Caco-2 (cell line): ENCODE measurements around the gene FANCI. TPM values are rescaled to one million over a fixed set of nuclear protein-coding genes. Genes with fewer than 3 reads are reported as not detected.

Source experiments
- BruUV-seq: library from RNA; stranded (reverse); fragments of 400-500 nt; replicated peaks from 2 replicates; lab custom pipeline; 2021; lab: Mats Ljungman, UMichigan
- CTCF ChIA-PET: fragments of 300-600 bp; sonication (Branson Sonifier 250); formaldehyde crosslinking; loops from one replicate; lab custom pipeline; 2022; ENCODE audit warnings: antibody characterized with exemption; lab: Charles Lee
- POLR2A ChIA-PET: fragments of 300-600 bp; sonication (Branson Sonifier 250); formaldehyde crosslinking; loops from one replicate; lab custom pipeline; 2022; ENCODE audit warnings: antibody characterized with exemption; lab: Charles Lee
- DNase-seq, 2 experiments: peaks; one replicate each; pipeline versions ENCODE4 v3.0.0 to v3.0.0-alpha.2; 2020 to 2022
- H3K27me3 ChIP-seq: replicated peaks from 2 replicates; pipeline ENCODE4 v1.6.0; 2011; ENCODE audit warnings: low read length; ENCODE audit not compliant: control insufficient read depth, insufficient read depth
- H3K36me3 ChIP-seq: 2 replicates; pipeline ENCODE4 v1.5.1; 2011; ENCODE audit warnings: low read length; ENCODE audit not compliant: control insufficient read depth, insufficient read depth
- H3K4me1 ChIP-seq: fragments of 250-450 bp; sonication (Bioruptor Pico); 2 replicates; pipeline ENCODE4 v1.5.1; 2020; ENCODE audit warnings: mild to moderate bottlenecking
- H3K4me3 ChIP-seq: 2 replicates; pipeline ENCODE4 v1.5.1; 2011; ENCODE audit warnings: low read depth, mild to moderate bottlenecking, control low read depth, low read length
- H3K9me3 ChIP-seq: fragments of 250-450 bp; sonication (Bioruptor Pico); 2 replicates; pipeline ENCODE4 v1.5.1; 2020; ENCODE audit warnings: mild to moderate bottlenecking, moderate library complexity
- H3K27ac Mint-ChIP-seq: one replicate; pipeline ENCODE4 v1.8.0; 2022; ENCODE audit warnings: mixed read lengths; ENCODE audit not compliant: unreplicated experiment
- H3K27me3 Mint-ChIP-seq: one replicate; pipeline ENCODE4 v1.8.0; 2022; ENCODE audit warnings: mixed read lengths; ENCODE audit not compliant: insufficient read depth, unreplicated experiment
- H3K36me3 Mint-ChIP-seq: one replicate; pipeline ENCODE4 v1.8.0; 2022; ENCODE audit warnings: mild to moderate bottlenecking, mixed read lengths; ENCODE audit not compliant: insufficient read depth, unreplicated experiment
- H3K4me1 Mint-ChIP-seq: one replicate; pipeline ENCODE4 v1.8.0; 2022; ENCODE audit warnings: low read depth, mixed read lengths; ENCODE audit not compliant: unreplicated experiment
- H3K4me3 Mint-ChIP-seq: one replicate; pipeline ENCODE4 v1.8.0; 2022; ENCODE audit warnings: mild to moderate bottlenecking, moderate library complexity, mixed read lengths; ENCODE audit not compliant: unreplicated experiment
- H3K9me3 Mint-ChIP-seq: one replicate; pipeline ENCODE4 v1.8.0; 2022; ENCODE audit warnings: mixed read lengths; ENCODE audit not compliant: unreplicated experiment
- intact Hi-C: fragments of 100-400 bp; cut with micrococcal nuclease; formaldehyde crosslinking; loops from one replicate; pipeline ENCODE4 v1.10.0; 2022; ENCODE audit not compliant: unreplicated experiment
- total RNA-seq: library from RNA; stranded (reverse); gene quantifications from 2 replicates; pipeline ENCODE4 v1.2.3, GENCODE V29; 2022
- TF ChIP-seq, protein P1 (sequence below), 2 experiments: fragments of 200-600 bp in 1 of 2; IDR thresholded peaks; 1 replicate in 1 of 2; 2 replicates in 1 of 2; pipeline versions ENCODE4 v1.5.1 to v1.8.0; 2011 to 2022; ENCODE audit warnings: antibody characterized with exemption in 1 of 2, control low read depth in 1 of 2, inconsistent platforms in 1 of 2, low read depth in 1 of 2, low read length in 1 of 2, mild to moderate bottlenecking in 1 of 2, moderate library complexity in 1 of 2; ENCODE audit not compliant: insufficient read depth in 1 of 2, severe bottlenecking in 1 of 2, unreplicated experiment in 1 of 2

The FANCI gene
- total RNA-seq, 1 experiment from 2014 or later: 94.2 TPM

DNA sequence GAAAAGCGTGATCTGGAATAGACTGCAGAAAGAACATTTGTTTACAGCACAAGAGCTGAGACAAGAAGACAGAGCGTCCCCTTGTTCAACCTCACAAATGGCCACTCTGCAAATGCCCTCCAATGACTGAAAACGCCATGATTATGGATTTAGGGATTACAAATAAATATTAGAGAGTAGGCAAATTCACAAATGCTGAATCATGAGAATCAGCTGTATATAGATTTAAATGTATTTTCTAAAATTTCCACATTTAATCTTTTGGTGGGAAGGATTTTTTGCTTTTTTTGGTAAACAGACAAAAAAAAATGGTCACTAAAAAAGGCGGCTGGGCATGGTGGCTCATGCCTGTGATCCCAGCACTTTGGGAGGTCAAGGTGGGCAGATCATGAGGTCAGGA lies 101.5 kb downstream of the FANCI start:
- ChIA-PET POLR2A (interaction anchor here (0.7 kb wide), 1 partner anchor 663 kb away, joined by 12 read pairs; no protein-coding TSS in a partner anchor), CTCF (interaction anchor here (3.8 kb wide), 1 partner anchor 14 kb away, joined by 10 read pairs; no protein-coding TSS in a partner anchor)
- no peaks in the 10 kb centered on the region for H3K9me3 ChIP-seq
- TF ChIP-seq, protein P1, sequence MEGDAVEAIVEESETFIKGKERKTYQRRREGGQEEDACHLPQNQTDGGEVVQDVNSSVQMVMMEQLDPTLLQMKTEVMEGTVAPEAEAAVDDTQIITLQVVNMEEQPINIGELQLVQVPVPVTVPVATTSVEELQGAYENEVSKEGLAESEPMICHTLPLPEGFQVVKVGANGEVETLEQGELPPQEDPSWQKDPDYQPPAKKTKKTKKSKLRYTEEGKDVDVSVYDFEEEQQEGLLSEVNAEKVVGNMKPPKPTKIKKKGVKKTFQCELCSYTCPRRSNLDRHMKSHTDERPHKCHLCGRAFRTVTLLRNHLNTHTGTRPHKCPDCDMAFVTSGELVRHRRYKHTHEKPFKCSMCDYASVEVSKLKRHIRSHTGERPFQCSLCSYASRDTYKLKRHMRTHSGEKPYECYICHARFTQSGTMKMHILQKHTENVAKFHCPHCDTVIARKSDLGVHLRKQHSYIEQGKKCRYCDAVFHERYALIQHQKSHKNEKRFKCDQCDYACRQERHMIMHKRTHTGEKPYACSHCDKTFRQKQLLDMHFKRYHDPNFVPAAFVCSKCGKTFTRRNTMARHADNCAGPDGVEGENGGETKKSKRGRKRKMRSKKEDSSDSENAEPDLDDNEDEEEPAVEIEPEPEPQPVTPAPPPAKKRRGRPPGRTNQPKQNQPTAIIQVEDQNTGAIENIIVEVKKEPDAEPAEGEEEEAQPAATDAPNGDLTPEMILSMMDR (IDR thresholded peaks at IDR 0.05; ENCODE audit: insufficient read depth in 1 of 2, low read depth in 1 of 2, low read length in 1 of 2, severe bottlenecking in 1 of 2, unreplicated experiment in 1 of 2): no peak
- H3K4me3 ChIP-seq: no peak overlapping the region
- no peaks in the 10 kb centered on the region for H3K27me3 ChIP-seq
- no peaks in the 10 kb centered on the region for H3K4me1 Mint-ChIP-seq
- no peak for DNase-seq
- H3K4me3 Mint-ChIP-seq: no peak overlapping the region
- H3K27me3 Mint-ChIP-seq: peaks cover 2% of the 10 kb centered on the region
- no TSS peak for BruUV-seq
- H3K9me3 Mint-ChIP-seq: no peaks in the 10 kb centered on the region
- no peaks in the 10 kb centered on the region for H3K36me3 Mint-ChIP-seq
- no peaks in the 10 kb centered on the region for H3K36me3 ChIP-seq
- H3K27ac Mint-ChIP-seq: no peak overlapping the region
- intact Hi-C loops: no loop called here
- no peaks in the 10 kb centered on the region for H3K4me1 ChIP-seq

DNA sequence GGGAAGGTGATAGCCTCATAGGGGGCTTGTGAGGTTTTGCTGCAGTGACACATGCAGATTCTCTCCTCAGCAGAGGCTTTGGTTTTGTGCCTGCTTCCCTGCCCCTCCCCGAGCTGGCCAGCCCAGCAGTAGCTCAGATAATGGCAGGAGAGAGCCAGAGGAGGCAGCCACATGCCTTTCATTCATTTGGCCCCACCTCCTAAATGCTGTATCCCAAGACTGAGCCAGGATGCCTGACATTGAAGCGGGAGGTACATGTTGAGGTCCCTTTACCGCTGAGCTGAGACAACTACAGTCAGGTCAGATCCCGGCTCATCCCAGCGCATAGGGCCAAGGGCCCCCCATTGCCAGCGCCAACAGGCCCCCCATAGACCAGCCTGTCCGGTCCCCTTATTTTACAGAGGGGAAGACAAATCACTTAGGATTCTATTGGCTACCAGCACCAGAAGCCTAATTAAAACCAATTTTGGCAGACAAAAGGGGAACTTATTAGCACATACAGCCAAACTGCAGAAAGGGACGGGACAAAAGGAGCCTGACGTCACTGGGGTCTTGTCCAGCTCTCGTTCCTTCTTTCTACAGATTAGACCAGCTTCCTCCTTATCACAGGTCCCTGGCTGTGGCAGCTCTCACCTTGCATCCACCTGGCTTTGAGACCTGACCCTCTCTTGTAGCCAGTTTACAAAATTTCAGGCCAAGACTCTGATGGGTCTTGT lies 102.9 kb downstream of the FANCI start:
- TF ChIP-seq, protein P1 (IDR thresholded peaks at IDR 0.05; ENCODE audit: insufficient read depth in 1 of 2, low read depth in 1 of 2, low read length in 1 of 2, severe bottlenecking in 1 of 2, unreplicated experiment in 1 of 2): no peak
- no peaks in the 10 kb centered on the region for H3K4me1 Mint-ChIP-seq
- no peak overlapping the region for H3K4me3 ChIP-seq
- no peaks in the 10 kb centered on the region for H3K27me3 ChIP-seq
- no peaks in the 10 kb centered on the region for H3K36me3 ChIP-seq
- ChIA-PET CTCF (interaction anchor here (3.8 kb wide), 1 partner anchor 12 kb away, joined by 10 read pairs; no protein-coding TSS in a partner anchor), POLR2A (no interaction called here)
- H3K27me3 Mint-ChIP-seq: peaks cover 2% of the 10 kb centered on the region
- no peaks in the 10 kb centered on the region for H3K9me3 Mint-ChIP-seq
- no peaks in the 10 kb centered on the region for H3K4me1 ChIP-seq
- no peak overlapping the region for H3K4me3 Mint-ChIP-seq
- no peak for DNase-seq
- BruUV-seq: no TSS peak
- intact Hi-C loops: no loop called here
- H3K36me3 Mint-ChIP-seq: no peaks in the 10 kb centered on the region
- H3K9me3 ChIP-seq: no peaks in the 10 kb centered on the region
- H3K27ac Mint-ChIP-seq: no peak overlapping the region

DNA sequence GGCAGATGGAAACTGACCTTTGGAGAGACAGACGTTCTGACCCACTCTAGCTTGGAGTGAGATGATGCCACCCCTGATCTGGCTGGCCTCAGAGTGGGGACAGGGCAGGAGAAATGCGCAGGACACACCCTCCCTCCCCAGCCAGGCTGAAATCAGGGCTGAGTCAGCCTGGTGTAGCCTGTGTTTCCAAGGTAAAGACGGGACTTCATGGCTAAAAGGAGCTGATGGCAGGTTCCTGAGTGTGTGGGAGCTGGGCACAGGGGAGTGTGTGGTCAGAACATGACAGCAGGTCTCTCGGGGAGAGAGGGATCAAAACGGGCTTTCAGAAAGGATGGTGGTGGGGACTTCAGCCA lies 105.4 kb downstream of the FANCI start:
- H3K27me3 ChIP-seq: no peaks in the 10 kb centered on the region
- no TSS peak for BruUV-seq
- no peak overlapping the region for H3K27ac Mint-ChIP-seq
- ChIA-PET CTCF (no interaction called here), POLR2A (no interaction called here)
- H3K4me1 ChIP-seq: no peaks in the 10 kb centered on the region
- TF ChIP-seq, protein P1 (IDR thresholded peaks at IDR 0.05; ENCODE audit: insufficient read depth in 1 of 2, low read depth in 1 of 2, low read length in 1 of 2, severe bottlenecking in 1 of 2, unreplicated experiment in 1 of 2): no peak
- no peaks in the 10 kb centered on the region for H3K36me3 ChIP-seq
- H3K27me3 Mint-ChIP-seq: peaks cover 6% of the 10 kb centered on the region
- no peak for DNase-seq
- H3K9me3 ChIP-seq: no peaks in the 10 kb centered on the region
- H3K4me3 Mint-ChIP-seq: no peak overlapping the region
- no peak overlapping the region for H3K4me3 ChIP-seq
- no peaks in the 10 kb centered on the region for H3K9me3 Mint-ChIP-seq
- no peaks in the 10 kb centered on the region for H3K36me3 Mint-ChIP-seq
- no peaks in the 10 kb centered on the region for H3K4me1 Mint-ChIP-seq
- intact Hi-C loops: no loop called here
